HG02852 (cell line): Measurements from ENCODE around the gene PTGES3.
"Not testable (repeated sequence)": the region's sequence is repeated elsewhere in the genome, so short reads cannot be mapped to it uniquely, and the experiment has no call there.

ENCODE experiments used
- ATAC-seq: cut with Tn5 transposase; IDR thresholded peaks from one replicate; pipeline ENCODE4 v1.9.1; 2021; ENCODE audit warnings: mild to moderate bottlenecking, moderate library complexity; ENCODE audit not compliant: unreplicated experiment

PTGES3 gene

GRCh38 chr12:56713345-56713744 is 25.3 kb upstream of the PTGES3 start:
- ATAC-seq = no peak

- ATAC-seq = no peak
Observed at GRCh38 chr12:56709759-56710376, 21.8 kb upstream of the PTGES3 start.

GRCh38 chr12:56704522-56704921 is 16.4 kb upstream of the PTGES3 start:
- ATAC-seq = not testable (repeated sequence)

GRCh38 chr12:56699020-56699661 is 11.1 kb upstream of the PTGES3 start:
- ATAC-seq = no peak

GRCh38 chr12:56695327-56696101 is 7.4 kb upstream of the PTGES3 start:
- no peak for ATAC-seq

- no peak for ATAC-seq
Observed at GRCh38 chr12:56694161-56694560, 6.1 kb upstream of the PTGES3 start.

- ATAC-seq = no peak
Observed at GRCh38 chr12:56688846-56689109, 694 bp upstream of the PTGES3 start.

- ATAC-seq = peak; percentile 30
Observed at GRCh38 chr12:56687223-56688128, 608 bp downstream of the PTGES3 start.

GRCh38 chr12:56684745-56685359 is 3.2 kb downstream of the PTGES3 start:
- ATAC-seq = no peak

- no peak for ATAC-seq
Observed at GRCh38 chr12:56682323-56682722, 5.8 kb downstream of the PTGES3 start.

GRCh38 chr12:56679883-56680575 is 8.1 kb downstream of the PTGES3 start:
- ATAC-seq = no peak

GRCh38 chr12:56678852-56679251 is 9.2 kb downstream of the PTGES3 start:
- no peak for ATAC-seq

GRCh38 chr12:56677680-56678079 is 10.4 kb downstream of the PTGES3 start:
- ATAC-seq = no peak

- ATAC-seq = no peak
Observed at GRCh38 chr12:56676851-56677580, 11.1 kb downstream of the PTGES3 start.

- ATAC-seq = no peak
Observed at GRCh38 chr12:56671608-56672007, 16.5 kb downstream of the PTGES3 start.

GRCh38 chr12:56670836-56671235 is 17.2 kb downstream of the PTGES3 start:
- ATAC-seq = no peak

- no peak for ATAC-seq
Observed at GRCh38 chr12:56668197-56668457, 20.0 kb downstream of the PTGES3 start.

- no peak for ATAC-seq
Observed at GRCh38 chr12:56661979-56662638, 26.0 kb downstream of the PTGES3 start.

- no peak for ATAC-seq
Observed at GRCh38 chr12:56661560-56661959, 26.5 kb downstream of the PTGES3 start.
